KOPT-K1 (cell line): ENCODE results near the gene C2CD4B.

ENCODE experiments used
- H3K27ac ChIP-seq: fragments of 200-600 bp; sonication (generic); 2 replicates; pipeline ENCODE4 v1.5.1; 2016; ENCODE audit warnings: antibody characterized with exemption, mild to moderate bottlenecking, low read depth, low read length; ENCODE audit not compliant: poor library complexity, severe bottlenecking
- H3K36me3 ChIP-seq: fragments of 200-600 bp; sonication (generic); 2 replicates; pipeline ENCODE4 v1.5.1; 2017; ENCODE audit warnings: antibody characterized with exemption, mild to moderate bottlenecking, low read length, moderate library complexity; ENCODE audit not compliant: insufficient read depth
- H3K9me3 ChIP-seq: fragments of 200-600 bp; sonication (generic); 2 replicates; pipeline ENCODE4 v1.5.1; 2017; ENCODE audit warnings: antibody characterized with exemption, low read length, mild to moderate bottlenecking; ENCODE audit not compliant: insufficient read depth, poor library complexity, severe bottlenecking

The C2CD4B gene

GRCh38 chr15:62115847-62116246, 49.2 kb downstream of the C2CD4B start:
- Histone ChIP-seq H3K9me3 (no peaks in the 10 kb centered on the region), H3K27ac (no peak overlapping the region), H3K36me3 (no peaks in the 10 kb centered on the region)
